DMS114 treated with DMSO at 0.1 percent for 48 hours (cell line): Measurements from ENCODE around the gene TSPAN5.
"Not testable (repeated sequence)": the region's sequence is repeated elsewhere in the genome, so short reads cannot be mapped to it uniquely, and the experiment has no call there.

Experiments used
- DNase-seq: peaks from one replicate; lab custom pipeline; 2025; ENCODE audit not compliant: unreplicated experiment; lab: John Stamatoyannopoulos, UW

TSPAN5 gene

GRCh38 chr4:98469771-98470170 is 188.6 kb downstream of the TSPAN5 start:
- DNase-seq: no peak

GRCh38 chr4:98468709-98469108 is 189.7 kb downstream of the TSPAN5 start:
- no peak for DNase-seq

- DNase-seq: peak; percentile 39
Measured at GRCh38 chr4:98467627-98468072, 190.8 kb downstream of the TSPAN5 start.

- DNase-seq: no peak
Measured at GRCh38 chr4:98466868-98467599, 191.4 kb downstream of the TSPAN5 start.

GRCh38 chr4:98462487-98462886 is 195.9 kb downstream of the TSPAN5 start:
- DNase-seq: no peak

- not testable (repeated sequence) for DNase-seq
Measured at GRCh38 chr4:98461121-98461865, 197.1 kb downstream of the TSPAN5 start.

GRCh38 chr4:98457422-98457821 is 201.0 kb downstream of the TSPAN5 start:
- not testable (repeated sequence) for DNase-seq

- no peak for DNase-seq
Measured at GRCh38 chr4:98452091-98452490, 206.3 kb downstream of the TSPAN5 start.

- no peak for DNase-seq
Measured at GRCh38 chr4:98448908-98449307, 209.5 kb downstream of the TSPAN5 start.

GRCh38 chr4:98447648-98448047 is 210.8 kb downstream of the TSPAN5 start:
- DNase-seq: no peak

GRCh38 chr4:98446499-98447375 is 211.7 kb downstream of the TSPAN5 start:
- no peak for DNase-seq

GRCh38 chr4:98444371-98444770 is 214.0 kb downstream of the TSPAN5 start:
- DNase-seq: no peak

- no peak for DNase-seq
Measured at GRCh38 chr4:98434816-98435215, 223.6 kb downstream of the TSPAN5 start.

- no peak for DNase-seq
Measured at GRCh38 chr4:98433691-98434090, 224.7 kb downstream of the TSPAN5 start.

- no peak for DNase-seq
Measured at GRCh38 chr4:98430708-98431403, 227.6 kb downstream of the TSPAN5 start.

- no peak for DNase-seq
Measured at GRCh38 chr4:98423009-98423408, 235.4 kb downstream of the TSPAN5 start.

GRCh38 chr4:98421111-98421510 is 237.3 kb downstream of the TSPAN5 start:
- no peak for DNase-seq
